HAP-1 (cell line): Measurements from ENCODE around the gene TBATA.
A peak's percentile ranks its signal among the peaks of the same experiment; 100 is the strongest.
"Not testable (repeated sequence)": the region's sequence is repeated elsewhere in the genome, so short reads cannot be mapped to it uniquely, and the experiment has no call there.

Experiments used
- DNase-seq, 2 experiments: peaks; one replicate each; pipeline ENCODE4 v3.0.0-alpha.2; 2016 to 2020; ENCODE audit warnings: low spot score in 2 of 2
- H3K27me3 ChIP-seq: fragments of 250-450 bp; sonication (Bioruptor Pico); 2 replicates; pipeline ENCODE4 v1.5.1; 2020; ENCODE audit warnings: low read depth, mild to moderate bottlenecking, moderate library complexity
- H3K36me3 ChIP-seq: fragments of 250-450 bp; sonication (Bioruptor Pico); replicated peaks from 2 replicates; pipeline ENCODE4 v1.5.1; 2020; ENCODE audit warnings: mild to moderate bottlenecking
- H3K4me1 ChIP-seq: fragments of 250-450 bp; sonication (Bioruptor Pico); 2 replicates; pipeline ENCODE4 v1.5.1; 2020; ENCODE audit warnings: mild to moderate bottlenecking
- H3K4me3 ChIP-seq: fragments of 250-450 bp; sonication (Bioruptor Pico); 2 replicates; pipeline ENCODE4 v1.5.1; 2020; ENCODE audit warnings: mild to moderate bottlenecking, moderate library complexity
- H3K9me3 ChIP-seq: fragments of 250-450 bp; sonication (Bioruptor Pico); 2 replicates; pipeline ENCODE4 v1.5.1; 2020; ENCODE audit warnings: mild to moderate bottlenecking, moderate library complexity
- in situ Hi-C: fragments of 300-500 bp; cut with MboI; formaldehyde crosslinking; loops from 3 replicates; pipeline ENCODE4 v1.14.3; 2020; ENCODE audit warnings: low sequenced_read_pairs, inconsistent platforms, mixed read lengths

The TBATA gene

DNA sequence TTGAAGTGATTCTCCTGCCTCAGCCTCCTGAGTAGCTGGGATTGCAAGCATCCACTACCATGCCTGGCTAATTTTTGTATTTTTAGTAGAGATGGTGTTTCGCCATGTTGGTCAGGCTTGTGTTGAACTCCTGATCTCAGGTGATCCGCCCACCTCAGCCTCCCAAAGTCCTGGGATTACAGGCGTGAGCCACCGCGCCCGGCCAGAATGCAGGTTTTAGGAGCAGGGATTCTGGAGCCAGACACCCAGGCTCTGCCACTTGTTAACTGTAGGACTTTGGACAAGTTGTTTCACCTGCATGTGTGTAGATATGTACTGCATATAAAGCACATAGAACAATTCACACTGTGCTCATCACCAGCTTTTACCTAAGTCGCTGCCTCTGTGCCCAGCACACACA, 14.7 kb downstream of the TBATA start:
- H3K4me1 ChIP-seq, H3K27me3 ChIP-seq, in situ Hi-C loops, H3K36me3 ChIP-seq, DNase-seq, H3K4me3 ChIP-seq, H3K9me3 ChIP-seq: not testable (repeated sequence)

DNA sequence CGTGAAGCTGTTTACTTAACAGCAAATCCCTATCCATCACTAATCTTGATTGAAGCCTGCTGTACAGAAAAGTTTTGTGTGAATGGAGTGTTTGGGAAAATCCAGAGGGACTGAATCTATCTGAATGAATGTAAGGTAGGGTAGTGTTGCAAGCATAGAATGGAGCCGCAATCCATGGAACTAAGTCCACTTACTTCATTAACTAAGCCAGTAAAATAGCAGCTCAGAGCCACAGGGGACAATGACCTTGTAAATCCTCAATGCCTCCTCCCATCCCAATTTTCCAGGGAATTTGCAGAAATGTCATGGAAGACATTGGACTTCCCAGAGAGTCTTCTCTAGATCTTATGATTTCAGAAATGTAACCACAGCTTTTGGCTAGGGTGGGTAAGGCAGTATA, 15.2 kb downstream of the TBATA start:
- H3K27me3 ChIP-seq: no peaks in the 10 kb centered on the region
- DNase-seq: no peak
- H3K4me1 ChIP-seq: no peaks in the 10 kb centered on the region
- peaks cover 4% of the 10 kb centered on the region; the same call in 1 of the 2 replicates for H3K9me3 ChIP-seq
- in situ Hi-C loops: no loop called here
- H3K4me3 ChIP-seq: no peak overlapping the region
- H3K36me3 ChIP-seq: no peaks in the 10 kb centered on the region

DNA sequence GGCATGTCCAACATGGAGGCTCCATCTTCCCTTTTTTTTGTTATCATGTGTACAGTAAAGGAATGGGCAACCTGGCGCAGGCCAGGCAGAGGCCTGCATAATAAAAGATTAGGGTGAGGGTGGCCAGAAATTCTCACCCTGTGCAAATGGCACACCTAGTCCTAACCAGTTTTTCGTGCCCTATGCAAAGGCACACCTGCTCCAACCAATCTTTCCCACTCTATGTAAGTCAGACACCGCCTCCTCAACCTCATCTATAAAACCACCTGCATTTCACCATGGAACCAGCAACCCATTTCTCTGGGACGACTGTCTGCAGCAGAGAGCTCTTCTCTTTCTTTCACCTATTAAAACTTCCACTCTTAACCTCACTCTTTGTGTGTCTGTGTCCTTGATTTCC, 16.1 kb downstream of the TBATA start:
- Histone ChIP-seq H3K9me3 (peaks cover 4% of the 10 kb centered on the region; the same call in 1 of the 2 replicates), H3K4me1 (no peaks in the 10 kb centered on the region), H3K36me3 (no peaks in the 10 kb centered on the region), H3K4me3 (no peak overlapping the region), H3K27me3 (no peaks in the 10 kb centered on the region)
- peak in 1 of 2 experiments; percentile 1 for DNase-seq
- in situ Hi-C loops: loop anchor here (10.0 kb wide), 2 partner anchors 224 to 304 kb away; no protein-coding TSS in a partner anchor

DNA sequence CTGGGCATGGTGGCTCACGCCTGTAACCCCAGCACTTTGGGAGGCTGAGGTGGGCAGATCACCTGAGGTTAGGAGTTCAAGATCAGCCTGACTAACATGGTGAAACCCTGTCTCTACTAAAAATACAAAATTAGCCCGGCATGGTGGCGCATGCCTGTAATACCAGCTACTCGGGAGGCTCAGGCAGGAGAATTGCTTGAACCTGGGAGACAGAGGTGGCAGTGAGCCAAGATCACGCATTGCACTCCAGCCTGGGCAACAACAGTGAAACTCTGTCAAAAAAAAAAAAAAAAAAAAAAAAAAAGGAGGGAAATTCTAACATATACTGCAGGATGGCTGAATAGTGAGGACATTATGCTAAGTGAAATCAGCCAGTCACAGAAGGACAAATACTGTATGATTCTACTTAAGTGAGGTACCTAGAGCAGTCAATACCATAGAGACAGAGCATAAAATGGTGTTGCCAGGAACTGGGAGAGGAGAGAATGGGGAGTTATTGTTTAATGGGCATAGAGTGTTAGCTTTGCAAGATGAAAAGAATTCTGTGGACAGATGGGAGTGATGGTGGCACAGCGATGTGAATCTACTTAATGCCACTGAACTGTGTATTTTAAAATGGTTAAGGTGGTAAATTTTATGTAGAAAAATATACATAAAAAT, 17.0 kb downstream of the TBATA start:
- H3K4me3 ChIP-seq, DNase-seq, H3K4me1 ChIP-seq, H3K9me3 ChIP-seq, H3K27me3 ChIP-seq, H3K36me3 ChIP-seq: not testable (repeated sequence)
- in situ Hi-C loops: loop anchor here (10.0 kb wide), 2 partner anchors 223 to 303 kb away; no protein-coding TSS in a partner anchor

DNA sequence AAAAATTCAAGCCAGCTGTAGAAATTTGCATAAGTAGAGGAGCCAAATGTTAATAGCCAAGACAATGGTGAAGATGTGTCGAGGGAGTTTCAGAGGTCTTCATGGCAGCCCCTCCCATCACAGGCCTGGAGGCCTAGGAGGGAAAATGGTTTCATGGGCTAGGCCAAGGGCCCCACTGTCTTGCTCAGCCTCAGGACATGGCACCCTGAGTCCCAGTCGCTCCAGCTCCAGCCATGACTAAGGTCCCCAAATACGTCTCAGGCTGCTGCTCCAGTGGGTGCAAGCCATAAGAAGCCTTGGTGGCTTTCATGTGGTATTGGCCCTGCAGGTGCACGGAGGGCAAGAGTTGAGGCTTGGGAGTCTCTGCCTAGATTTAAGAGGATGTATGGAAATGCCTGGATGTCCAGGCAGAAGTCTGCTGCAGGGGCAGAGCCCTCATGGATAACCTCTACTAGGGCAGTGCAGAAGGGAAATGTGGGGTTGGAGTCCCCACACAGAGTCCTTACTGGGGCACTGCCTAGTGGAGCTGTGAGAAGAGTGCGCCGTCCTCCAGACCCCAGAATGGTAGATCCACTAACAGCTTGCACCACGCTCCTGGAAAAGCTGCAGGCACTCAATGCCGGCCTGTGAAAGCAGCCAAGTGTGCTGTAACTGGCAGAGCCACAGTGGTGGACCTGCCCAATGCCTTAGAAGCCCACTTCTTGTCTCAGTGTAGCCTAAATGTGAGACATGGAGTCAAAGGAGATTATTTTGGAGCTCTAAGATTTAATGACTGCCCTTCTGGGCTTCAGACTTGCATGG, 19.2 kb downstream of the TBATA start:
- Histone ChIP-seq H3K9me3 (peaks cover 4% of the 10 kb centered on the region; the same call in 1 of the 2 replicates), H3K36me3 (no peaks in the 10 kb centered on the region), H3K4me3 (no peak overlapping the region), H3K27me3 (no peaks in the 10 kb centered on the region), H3K4me1 (no peaks in the 10 kb centered on the region)
- no peak for DNase-seq
- in situ Hi-C loops: loop anchor here (10.0 kb wide), 2 partner anchors 221 to 301 kb away; no protein-coding TSS in a partner anchor

DNA sequence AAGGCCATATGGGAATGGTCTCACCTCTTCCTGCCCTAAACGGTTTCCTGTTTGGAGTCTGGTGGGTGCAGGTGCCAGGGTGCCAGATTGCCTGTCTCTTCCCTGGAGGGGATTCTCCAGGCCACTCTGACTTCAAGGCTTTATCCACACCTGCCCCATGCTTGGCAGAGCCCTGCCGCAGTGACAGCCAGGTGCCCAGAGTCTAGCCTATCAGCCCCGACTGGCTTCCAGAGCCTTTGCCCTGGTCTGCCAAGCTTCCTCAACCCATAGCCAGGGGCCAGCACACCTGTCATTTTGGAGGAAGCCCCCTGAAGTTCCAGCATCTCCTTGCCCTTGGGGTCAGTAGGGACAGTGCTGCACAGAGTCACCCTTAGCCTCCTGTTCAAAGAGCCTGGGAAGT, 21.6 kb downstream of the TBATA start:
- Histone ChIP-seq H3K4me1 (no peaks in the 10 kb centered on the region), H3K27me3 (no peaks in the 10 kb centered on the region), H3K4me3 (no peak overlapping the region), H3K9me3 (peaks cover 4% of the 10 kb centered on the region; the same call in 1 of the 2 replicates), H3K36me3 (no peaks in the 10 kb centered on the region)
- in situ Hi-C loops: loop anchor here (10.0 kb wide), 2 partner anchors 219 to 299 kb away; no protein-coding TSS in a partner anchor
- no peak for DNase-seq

DNA sequence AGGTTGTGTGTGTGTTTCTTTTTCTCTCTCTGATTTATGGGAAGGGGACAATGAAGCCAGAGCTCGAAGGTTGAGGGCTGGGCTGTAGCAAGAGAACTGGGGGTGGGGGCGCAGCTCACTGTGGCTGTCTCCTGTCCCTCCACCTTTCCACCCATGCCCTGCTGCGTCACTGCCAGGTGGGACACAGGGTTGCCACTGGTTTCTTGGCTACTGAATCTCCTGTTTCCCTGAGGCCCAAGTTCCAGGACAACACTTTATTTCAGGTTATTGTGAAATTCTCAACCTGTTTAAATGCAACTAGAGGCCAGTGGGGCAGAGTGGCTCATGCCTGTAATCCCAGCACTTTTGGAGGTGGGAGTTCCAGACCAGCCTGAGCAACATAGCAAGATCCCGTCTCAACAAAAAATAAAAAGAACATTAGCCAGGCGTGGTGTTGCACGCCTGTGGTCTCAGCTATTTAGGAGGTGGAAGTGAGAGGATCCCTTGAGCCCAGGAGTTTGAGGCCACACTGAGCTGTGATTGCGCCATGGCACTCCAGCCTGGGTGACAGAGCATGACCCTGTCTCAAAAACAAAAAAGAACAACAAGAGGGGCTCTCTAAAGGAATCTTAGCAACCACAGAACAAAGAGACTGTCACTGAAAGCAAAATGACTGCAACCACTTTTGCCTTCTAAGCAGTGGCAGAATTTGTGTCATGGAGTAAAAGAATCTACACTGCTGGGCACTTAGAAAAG, 22.6 kb downstream of the TBATA start:
- DNase-seq: no peak
- H3K9me3 ChIP-seq: peaks cover 4% of the 10 kb centered on the region; the same call in 1 of the 2 replicates
- in situ Hi-C loops: loop anchor here (10.0 kb wide), 2 partner anchors 218 to 298 kb away; no protein-coding TSS in a partner anchor
- H3K4me1 ChIP-seq: no peaks in the 10 kb centered on the region
- H3K4me3 ChIP-seq: no peak overlapping the region
- no peaks in the 10 kb centered on the region for H3K27me3 ChIP-seq
- no peaks in the 10 kb centered on the region for H3K36me3 ChIP-seq

DNA sequence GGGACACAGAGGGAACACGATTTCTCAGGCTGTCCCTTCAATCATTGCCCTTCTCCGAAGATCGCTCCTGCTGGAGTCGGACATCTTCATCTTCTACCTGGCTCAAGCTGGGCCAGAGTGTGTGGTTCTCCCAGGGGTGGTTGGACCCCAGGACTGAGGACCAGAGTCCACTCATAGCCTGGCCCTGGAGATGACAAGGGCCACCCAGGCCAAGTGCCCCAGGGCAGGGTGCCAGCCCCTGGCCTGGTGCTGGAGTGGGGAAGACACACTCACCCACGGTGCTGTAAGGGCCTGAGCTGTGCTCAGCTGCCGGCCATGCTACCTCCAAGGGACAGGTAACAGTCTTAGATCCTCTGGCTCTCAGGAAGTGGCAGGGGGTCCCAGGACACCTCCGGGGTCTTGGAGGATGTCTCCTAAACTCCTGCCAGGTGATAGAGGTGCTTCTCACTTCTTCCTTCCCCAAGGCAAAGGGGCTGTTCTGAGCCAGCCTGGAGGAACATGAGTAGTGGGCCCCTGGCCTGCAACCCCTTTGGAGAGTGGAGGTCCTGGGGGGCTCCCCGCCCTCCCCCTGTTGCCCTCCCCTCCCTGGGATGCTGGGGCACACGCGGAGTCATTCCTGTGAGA, 23.3 kb downstream of the TBATA start:
- Histone ChIP-seq H3K4me3 (no peak overlapping the region), H3K27me3 (no peaks in the 10 kb centered on the region), H3K36me3 (no peaks in the 10 kb centered on the region), H3K4me1 (no peaks in the 10 kb centered on the region), H3K9me3 (peaks cover 4% of the 10 kb centered on the region; the same call in 1 of the 2 replicates)
- no peak for DNase-seq
- in situ Hi-C loops: loop anchor here (10.0 kb wide), 2 partner anchors 217 to 297 kb away; no protein-coding TSS in a partner anchor

DNA sequence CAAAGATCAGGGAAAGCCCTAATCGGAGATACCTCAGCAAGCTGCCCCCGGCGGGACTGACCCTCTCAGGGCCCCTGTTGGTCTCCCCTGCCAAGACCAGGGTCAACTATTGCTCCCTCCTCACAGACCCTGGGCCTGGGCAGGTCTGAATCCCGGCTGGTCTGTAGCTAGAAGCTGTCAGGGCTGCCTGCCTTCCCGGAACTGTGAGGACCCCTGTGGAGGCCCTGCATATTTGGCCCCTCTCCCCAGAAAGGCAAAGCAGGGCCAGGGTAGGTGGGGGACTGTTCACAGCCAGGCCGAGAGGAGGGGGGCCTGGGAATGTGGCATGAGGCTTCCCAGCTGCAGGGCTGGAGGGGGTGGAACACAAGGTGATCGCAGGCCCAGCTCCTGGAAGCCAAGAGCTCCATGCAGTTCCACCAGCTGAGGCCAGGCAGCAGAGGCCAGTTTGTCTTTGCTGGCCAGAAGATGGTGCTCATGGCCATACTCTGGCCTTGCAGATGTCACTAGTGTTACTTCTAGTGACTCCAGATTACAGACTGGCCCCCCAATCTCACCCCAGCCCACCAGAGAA, 24.1 kb downstream of the TBATA start:
- H3K9me3 ChIP-seq: no peaks in the 10 kb centered on the region; the same call in 1 of the 2 replicates
- in situ Hi-C loops: loop anchor here (10.0 kb wide), 2 partner anchors 216 to 296 kb away; no protein-coding TSS in a partner anchor
- no peak overlapping the region for H3K4me3 ChIP-seq
- DNase-seq: no peak
- no peaks in the 10 kb centered on the region for H3K27me3 ChIP-seq
- no peaks in the 10 kb centered on the region for H3K36me3 ChIP-seq
- H3K4me1 ChIP-seq: no peaks in the 10 kb centered on the region

DNA sequence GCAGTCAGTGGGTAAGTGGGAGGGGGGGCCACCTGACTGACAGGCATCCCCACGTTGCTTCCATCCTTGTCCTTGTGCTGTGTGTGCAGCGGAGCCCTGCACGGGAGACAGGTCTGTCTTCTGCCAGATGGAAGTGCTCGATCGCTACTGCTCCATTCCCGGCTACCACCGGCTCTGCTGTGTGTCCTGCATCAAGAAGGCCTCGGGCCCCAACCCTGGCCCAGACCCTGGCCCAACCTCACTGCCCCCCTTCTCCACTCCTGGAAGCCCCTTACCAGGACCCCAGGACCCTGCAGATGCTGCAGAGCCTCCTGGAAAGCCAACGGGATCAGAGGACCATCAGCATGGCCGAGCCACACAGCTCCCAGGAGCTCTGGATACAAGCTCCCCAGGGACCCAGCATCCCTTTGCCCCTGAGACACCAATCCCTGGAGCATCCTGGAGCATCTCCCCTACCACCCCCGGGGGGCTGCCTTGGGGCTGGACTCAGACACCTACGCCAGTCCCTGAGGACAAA, 24.8 kb downstream of the TBATA start:
- in situ Hi-C loops: loop anchor here (10.0 kb wide), 2 partner anchors 216 to 296 kb away; no protein-coding TSS in a partner anchor
- Histone ChIP-seq H3K36me3 (no peaks in the 10 kb centered on the region), H3K27me3 (no peaks in the 10 kb centered on the region), H3K9me3 (no peaks in the 10 kb centered on the region), H3K4me1 (no peaks in the 10 kb centered on the region), H3K4me3 (no peak overlapping the region)
- no peak for DNase-seq

DNA sequence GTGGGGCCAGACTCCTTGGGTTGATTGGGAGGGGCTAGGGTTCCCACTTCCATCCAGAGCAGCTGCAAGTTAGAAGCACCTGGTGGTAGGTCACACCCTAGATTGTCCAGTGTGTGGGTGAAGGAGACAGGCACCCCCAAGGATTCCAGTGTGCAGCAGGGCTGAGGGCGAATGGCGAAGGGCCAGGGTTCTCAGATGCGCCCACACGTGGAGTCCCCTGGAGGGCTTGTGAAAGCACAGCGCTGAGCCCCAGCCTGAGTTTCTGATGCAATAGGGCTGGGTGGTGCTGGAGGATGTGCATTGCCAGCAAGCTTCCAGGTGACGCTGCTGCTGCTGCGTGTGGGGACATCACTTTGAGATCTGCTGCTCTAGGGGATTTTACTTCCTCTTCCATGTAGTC, 25.4 kb downstream of the TBATA start:
- in situ Hi-C loops: loop anchor here (10.0 kb wide), 2 partner anchors 215 to 295 kb away; no protein-coding TSS in a partner anchor
- no peak for DNase-seq

DNA sequence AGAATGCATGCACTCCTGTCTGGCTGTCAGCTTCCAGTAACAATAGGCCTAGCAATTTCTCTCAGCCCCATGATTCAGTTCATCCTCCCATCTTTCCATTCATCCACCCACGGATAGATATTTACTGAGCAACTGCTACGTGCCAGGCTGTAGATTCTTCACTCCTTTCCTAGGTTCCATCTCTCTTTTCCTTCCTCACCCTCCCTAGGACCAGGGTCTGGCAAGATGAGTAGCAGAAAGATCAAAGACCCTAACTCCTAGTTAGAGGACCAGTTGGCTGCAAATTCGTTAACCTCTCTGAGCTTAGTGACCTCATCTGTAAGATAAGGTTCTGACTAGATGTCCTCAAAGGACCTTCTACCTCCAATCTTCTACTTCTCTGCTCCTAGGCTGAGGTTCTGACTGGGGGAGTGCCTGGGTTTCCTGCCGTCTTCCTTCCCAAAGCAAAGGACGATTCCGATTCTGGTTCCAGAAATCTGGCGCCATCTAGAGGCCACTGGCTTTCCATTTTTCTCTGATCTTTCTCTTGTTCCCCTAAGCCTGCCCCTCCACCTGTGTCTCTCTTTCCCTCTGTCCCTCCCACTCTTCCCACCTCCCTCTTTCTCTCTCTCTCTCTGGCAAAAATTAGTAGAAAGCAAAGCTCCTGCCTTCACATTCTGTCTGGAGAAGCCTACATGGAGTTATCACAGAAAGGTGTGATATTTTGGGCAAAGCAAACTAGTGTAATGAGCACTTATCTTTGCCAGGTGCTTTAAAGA, 26.2 kb downstream of the TBATA start:
- no peaks in the 10 kb centered on the region for H3K36me3 ChIP-seq
- no peak overlapping the region for H3K4me3 ChIP-seq
- DNase-seq: peak; percentile 48 to 80
- no peaks in the 10 kb centered on the region for H3K9me3 ChIP-seq
- in situ Hi-C loops: no loop called here
- H3K27me3 ChIP-seq: no peaks in the 10 kb centered on the region
- no peaks in the 10 kb centered on the region for H3K4me1 ChIP-seq

More for the DNA sequence above, 25.4 kb downstream of the TBATA start:
- H3K36me3 ChIP-seq: no peaks in the 10 kb centered on the region
- no peaks in the 10 kb centered on the region for H3K27me3 ChIP-seq
- H3K4me1 ChIP-seq: no peaks in the 10 kb centered on the region
- H3K9me3 ChIP-seq: no peaks in the 10 kb centered on the region
- no peak overlapping the region for H3K4me3 ChIP-seq
